GM12891 (cell line): ENCODE measurements around the gene RGL4.
"Not testable (repeated sequence)": the region's sequence is repeated elsewhere in the genome, so short reads cannot be mapped to it uniquely, and the experiment has no call there.

Experiments
- POLR2A ChIP-seq: IDR thresholded peaks from 2 replicates; pipeline ENCODE4 v1.6.1; 2011; ENCODE audit warnings: low read depth, low read length, control low read depth
- POLR2AphosphoS5 ChIP-seq: IDR thresholded peaks from 2 replicates; pipeline ENCODE4 v1.6.1; 2011; ENCODE audit warnings: low read depth, low read length, control low read depth
- TAF1 ChIP-seq: IDR thresholded peaks from 2 replicates; pipeline ENCODE4 v1.6.1; 2011; ENCODE audit warnings: low read depth, low read length, control low read depth

DNA sequence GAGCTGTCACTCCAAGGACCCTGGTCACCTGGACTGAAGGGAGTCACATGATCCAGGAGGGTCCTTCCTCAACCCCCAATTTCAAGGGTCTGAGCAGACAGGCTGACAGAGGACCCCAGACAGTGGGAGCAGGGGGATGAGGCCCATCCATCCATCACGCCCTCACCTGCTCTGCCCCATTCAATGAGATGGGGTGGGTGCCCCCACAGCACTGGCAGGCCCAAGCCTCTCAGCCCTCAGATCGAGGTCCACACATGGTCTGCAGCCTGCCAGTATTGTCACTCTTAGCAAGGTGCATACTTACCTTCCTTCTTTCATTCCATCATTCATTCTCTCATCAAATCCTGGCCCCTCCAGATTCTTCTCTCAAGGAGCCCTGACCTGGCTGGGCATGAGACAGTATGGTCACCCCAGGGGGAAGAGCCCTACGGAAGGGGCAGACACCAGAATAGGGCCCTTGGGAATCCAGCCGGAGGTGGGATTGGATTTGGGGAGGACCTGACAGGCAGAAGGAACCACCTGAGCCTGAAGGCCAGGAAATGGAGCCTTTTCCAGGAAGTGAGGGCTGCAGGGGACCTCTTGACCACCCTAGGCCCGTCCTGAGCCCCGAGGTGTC, 15.8 kb upstream of the RGL4 start:
- not testable (repeated sequence) for TF ChIP-seq POLR2AphosphoS5, TAF1, POLR2A
